ENCODE measurements around the gene UBR3.

The UBR3 gene

DNA sequence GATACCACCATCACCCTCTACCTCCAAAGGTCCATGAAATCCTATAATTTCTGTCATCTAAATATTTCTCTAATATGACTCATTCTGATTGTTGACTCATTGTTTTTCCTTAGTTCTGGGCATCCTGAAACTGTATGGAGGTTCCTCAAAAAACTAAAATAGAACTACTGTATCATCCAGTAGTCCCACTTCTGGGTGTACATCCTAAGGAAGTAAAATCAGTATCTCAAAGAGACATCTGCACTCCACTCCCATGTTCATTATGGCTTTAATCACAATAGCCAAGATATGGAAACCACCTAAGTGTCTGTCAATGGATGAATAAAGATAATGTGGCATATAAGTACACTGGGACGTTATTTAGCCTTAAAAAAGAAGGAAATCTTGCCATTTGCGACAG lies 224.9 kb downstream of the UBR3 start:
- H3K4me1 ChIP-seq (ENCODE audit: control insufficient read depth, insufficient read depth, low read length), result no peaks in the 10 kb centered on the region
- H3K27me3 ChIP-seq (ENCODE audit: control insufficient read depth, insufficient read depth, low read length), result no peaks in the 10 kb centered on the region
- H3K36me3 ChIP-seq (ENCODE audit: control insufficient read depth, insufficient read depth, low read length), result no peaks in the 10 kb centered on the region
- H3K9ac ChIP-seq (ENCODE audit: low read length), result no peak overlapping the region
- no peak overlapping the region for H3K4me3 ChIP-seq (ENCODE audit: low read length)
- no peak overlapping the region for H3K27ac ChIP-seq (ENCODE audit: low read depth, low read length)

DNA sequence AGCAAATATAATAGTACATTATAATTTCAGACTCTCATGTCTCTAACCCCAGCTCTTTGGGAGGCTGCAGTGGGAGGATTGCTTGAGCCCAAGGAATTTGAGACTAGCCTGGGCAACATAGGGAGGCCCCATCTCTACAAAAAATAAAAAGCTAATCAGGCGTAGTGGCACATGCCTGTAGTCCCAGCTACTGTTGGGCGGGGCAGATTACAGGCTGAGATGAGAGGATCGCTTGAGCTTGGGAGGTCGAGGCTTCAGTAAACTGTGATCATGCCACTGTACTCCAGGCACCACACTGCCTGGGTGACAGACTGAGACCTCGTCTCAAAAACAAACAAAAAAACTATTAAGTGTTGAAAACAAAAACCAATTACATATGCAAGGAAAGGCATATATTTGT lies 227.7 kb downstream of the UBR3 start:
- Histone ChIP-seq H3K9ac (ENCODE audit: low read length) (no peak overlapping the region), H3K27ac (ENCODE audit: low read depth, low read length) (no peak overlapping the region), H3K4me1 (ENCODE audit: control insufficient read depth, insufficient read depth, low read length) (no peaks in the 10 kb centered on the region), H3K36me3 (ENCODE audit: control insufficient read depth, insufficient read depth, low read length) (peaks cover 2% of the 10 kb centered on the region), H3K4me3 (ENCODE audit: low read length) (no peak overlapping the region), H3K27me3 (ENCODE audit: control insufficient read depth, insufficient read depth, low read length) (no peaks in the 10 kb centered on the region)

GRCh38 chr2:170056900-170057299 lies 229.6 kb downstream of the UBR3 start:
- Histone ChIP-seq H3K27ac (ENCODE audit: low read depth, low read length) (no peak overlapping the region), H3K4me3 (ENCODE audit: low read length) (no peak overlapping the region), H3K36me3 (ENCODE audit: control insufficient read depth, insufficient read depth, low read length) (peaks cover 2% of the 10 kb centered on the region), H3K4me1 (ENCODE audit: control insufficient read depth, insufficient read depth, low read length) (no peaks in the 10 kb centered on the region), H3K27me3 (ENCODE audit: control insufficient read depth, insufficient read depth, low read length) (no peaks in the 10 kb centered on the region), H3K9ac (ENCODE audit: low read length) (no peak overlapping the region)

- Histone ChIP-seq H3K9ac (ENCODE audit: low read length) (no peak overlapping the region), H3K36me3 (ENCODE audit: control insufficient read depth, insufficient read depth, low read length) (no peaks in the 10 kb centered on the region), H3K4me1 (ENCODE audit: control insufficient read depth, insufficient read depth, low read length) (no peaks in the 10 kb centered on the region), H3K27ac (ENCODE audit: low read depth, low read length) (no peak overlapping the region), H3K27me3 (ENCODE audit: control insufficient read depth, insufficient read depth, low read length) (no peaks in the 10 kb centered on the region), H3K4me3 (ENCODE audit: low read length) (no peak overlapping the region)
Measured at GRCh38 chr2:170063456-170064235, 236.4 kb downstream of the UBR3 start.

DNA sequence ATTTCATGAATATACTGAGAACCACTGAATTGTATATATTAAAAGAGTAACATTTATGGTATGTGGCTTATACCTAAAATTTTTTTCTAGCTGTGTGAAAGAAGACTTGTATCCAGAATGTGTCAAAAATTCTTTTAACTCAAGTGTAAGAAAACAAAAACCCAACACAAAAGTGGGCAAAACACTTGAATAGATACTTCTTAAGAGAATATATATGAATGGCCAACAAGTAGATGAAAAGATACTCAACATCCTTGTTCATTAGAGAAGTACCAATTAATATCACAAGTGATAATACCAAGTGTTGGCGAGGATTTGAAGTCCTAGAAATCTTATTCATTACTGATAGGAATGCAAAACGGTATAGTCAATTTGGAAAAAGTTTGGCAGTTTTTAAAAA lies 243.5 kb downstream of the UBR3 start:
- Histone ChIP-seq H3K36me3 (ENCODE audit: control insufficient read depth, insufficient read depth, low read length) (no peaks in the 10 kb centered on the region), H3K27me3 (ENCODE audit: control insufficient read depth, insufficient read depth, low read length) (no peaks in the 10 kb centered on the region), H3K9ac (ENCODE audit: low read length) (no peak overlapping the region), H3K4me1 (ENCODE audit: control insufficient read depth, insufficient read depth, low read length) (no peaks in the 10 kb centered on the region), H3K4me3 (ENCODE audit: low read length) (no peak overlapping the region), H3K27ac (ENCODE audit: low read depth, low read length) (no peak overlapping the region)

- no peaks in the 10 kb centered on the region for H3K36me3 ChIP-seq (ENCODE audit: control insufficient read depth, insufficient read depth, low read length)
- H3K27ac ChIP-seq (ENCODE audit: low read depth, low read length), result no peak overlapping the region
- no peaks in the 10 kb centered on the region for H3K27me3 ChIP-seq (ENCODE audit: control insufficient read depth, insufficient read depth, low read length)
- no peaks in the 10 kb centered on the region for H3K4me1 ChIP-seq (ENCODE audit: control insufficient read depth, insufficient read depth, low read length)
- no peak overlapping the region for H3K9ac ChIP-seq (ENCODE audit: low read length)
- no peak overlapping the region for H3K4me3 ChIP-seq (ENCODE audit: low read length)
Measured at GRCh38 chr2:170073288-170073687, 246.0 kb downstream of the UBR3 start.

DNA sequence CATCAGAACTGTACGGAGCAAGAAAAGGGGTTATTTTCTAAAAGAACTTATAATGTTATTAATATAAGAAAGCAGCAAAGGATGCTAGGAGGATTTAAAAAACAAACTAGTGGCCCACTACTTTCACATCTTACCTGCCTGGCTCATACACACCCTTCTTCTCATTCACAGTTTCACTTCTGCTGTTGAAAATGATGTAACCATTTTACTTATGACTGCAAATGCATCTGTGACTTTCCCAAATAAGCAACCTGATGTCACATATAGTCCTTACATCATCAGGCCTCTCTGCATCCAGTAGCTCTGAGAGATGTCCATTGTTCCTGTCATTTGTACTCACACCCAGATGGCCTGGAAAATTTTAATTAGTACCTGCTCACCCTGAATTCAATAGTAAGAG lies 248.9 kb downstream of the UBR3 start:
- Histone ChIP-seq H3K4me1 (ENCODE audit: control insufficient read depth, insufficient read depth, low read length) (no peaks in the 10 kb centered on the region), H3K27ac (ENCODE audit: low read depth, low read length) (no peak overlapping the region), H3K36me3 (ENCODE audit: control insufficient read depth, insufficient read depth, low read length) (no peaks in the 10 kb centered on the region), H3K9ac (ENCODE audit: low read length) (no peak overlapping the region), H3K27me3 (ENCODE audit: control insufficient read depth, insufficient read depth, low read length) (no peaks in the 10 kb centered on the region), H3K4me3 (ENCODE audit: low read length) (no peak overlapping the region)

- Histone ChIP-seq H3K4me3 (ENCODE audit: low read length) (no peak overlapping the region), H3K27me3 (ENCODE audit: control insufficient read depth, insufficient read depth, low read length) (no peaks in the 10 kb centered on the region), H3K4me1 (ENCODE audit: control insufficient read depth, insufficient read depth, low read length) (no peaks in the 10 kb centered on the region), H3K9ac (ENCODE audit: low read length) (no peak overlapping the region), H3K36me3 (ENCODE audit: control insufficient read depth, insufficient read depth, low read length) (no peaks in the 10 kb centered on the region), H3K27ac (ENCODE audit: low read depth, low read length) (no peak overlapping the region)
Measured at GRCh38 chr2:170077830-170078569, 250.7 kb downstream of the UBR3 start.

- H3K9ac ChIP-seq (ENCODE audit: low read length), result no peak overlapping the region
Measured at GRCh38 chr2:170084820-170085491, 257.7 kb downstream of the UBR3 start.

DNA sequence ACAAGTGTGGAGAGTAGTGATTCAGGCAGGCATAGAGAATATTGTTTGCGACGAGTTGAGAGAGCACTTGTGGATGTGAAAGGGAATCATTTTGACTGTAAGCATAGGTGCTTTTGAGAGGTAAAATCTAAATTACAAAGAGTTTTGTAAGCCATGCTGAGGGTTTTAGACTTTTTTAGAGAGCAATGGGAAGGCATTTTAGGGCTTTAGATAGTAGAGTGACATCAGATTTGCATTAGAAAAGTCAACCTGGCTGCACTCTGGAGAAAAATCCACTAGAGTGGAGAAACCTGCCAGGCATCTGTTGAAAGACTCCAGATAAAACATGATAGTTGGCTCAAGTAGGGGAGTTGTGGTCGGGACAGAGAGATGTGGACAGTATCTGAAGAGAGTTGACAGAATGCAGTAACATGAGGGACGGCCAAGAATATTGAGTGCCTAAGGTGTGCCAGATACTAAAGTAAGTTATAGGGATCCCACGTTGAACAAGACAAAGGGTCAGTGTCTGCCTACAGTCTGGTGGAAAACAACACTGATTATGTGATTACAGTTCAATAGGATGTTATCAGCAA lies 258.9 kb downstream of the UBR3 start:
- Histone ChIP-seq H3K36me3 (ENCODE audit: control insufficient read depth, insufficient read depth, low read length) (peaks cover 2% of the 10 kb centered on the region), H3K9ac (ENCODE audit: low read length) (no peak overlapping the region), H3K4me3 (ENCODE audit: low read length) (no peak overlapping the region), H3K27ac (ENCODE audit: low read depth, low read length) (no peak overlapping the region), H3K27me3 (ENCODE audit: control insufficient read depth, insufficient read depth, low read length) (no peaks in the 10 kb centered on the region), H3K4me1 (ENCODE audit: control insufficient read depth, insufficient read depth, low read length) (no peaks in the 10 kb centered on the region)

More at GRCh38 chr2:170084820-170085491, 257.7 kb downstream of the UBR3 start:
- H3K4me3 ChIP-seq (ENCODE audit: low read length), result no peak overlapping the region
- no peak overlapping the region for H3K27ac ChIP-seq (ENCODE audit: low read depth, low read length)
- H3K27me3 ChIP-seq (ENCODE audit: control insufficient read depth, insufficient read depth, low read length), result no peaks in the 10 kb centered on the region
- no peaks in the 10 kb centered on the region for H3K4me1 ChIP-seq (ENCODE audit: control insufficient read depth, insufficient read depth, low read length)
- peaks cover 2% of the 10 kb centered on the region for H3K36me3 ChIP-seq (ENCODE audit: control insufficient read depth, insufficient read depth, low read length)

DNA sequence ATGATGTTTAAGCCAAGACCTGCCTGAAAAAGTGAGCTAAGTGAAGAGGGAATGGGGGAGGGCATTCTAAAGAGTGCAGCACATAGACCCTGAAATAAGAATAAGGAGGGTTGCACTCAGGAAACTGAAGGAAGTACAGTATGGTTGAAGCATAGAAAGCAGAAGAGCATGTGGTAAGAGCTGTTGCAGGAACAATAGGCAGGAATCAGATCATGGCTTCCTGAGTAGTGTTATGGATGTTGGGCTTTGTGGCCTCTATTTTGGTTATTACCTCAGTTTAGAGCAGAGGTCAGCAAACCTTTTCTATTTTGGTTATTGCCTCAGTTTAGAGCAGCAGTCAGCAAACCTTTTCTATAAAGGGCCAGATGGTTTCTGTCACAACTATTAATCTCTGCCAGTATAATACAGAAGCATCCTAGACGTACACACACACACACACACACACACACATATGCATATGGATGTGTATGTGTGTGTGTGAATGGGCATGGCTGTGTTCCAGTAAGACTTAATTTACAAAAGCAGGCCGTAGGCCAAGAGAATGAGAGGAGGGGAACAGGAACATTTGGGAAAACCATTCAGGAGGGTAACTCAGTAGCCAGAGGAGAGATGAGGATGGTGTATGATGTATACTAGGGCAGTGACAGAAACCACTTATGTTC lies 259.6 kb downstream of the UBR3 start:
- Histone ChIP-seq H3K27ac (ENCODE audit: low read depth, low read length) (no peak overlapping the region), H3K36me3 (ENCODE audit: control insufficient read depth, insufficient read depth, low read length) (peaks cover 2% of the 10 kb centered on the region), H3K4me1 (ENCODE audit: control insufficient read depth, insufficient read depth, low read length) (no peaks in the 10 kb centered on the region), H3K9ac (ENCODE audit: low read length) (no peak overlapping the region), H3K27me3 (ENCODE audit: control insufficient read depth, insufficient read depth, low read length) (no peaks in the 10 kb centered on the region), H3K4me3 (ENCODE audit: low read length) (no peak overlapping the region)

GRCh38 chr2:170087413-170087793 lies 260.1 kb downstream of the UBR3 start:
- H3K4me1 ChIP-seq (ENCODE audit: control insufficient read depth, insufficient read depth, low read length), result no peaks in the 10 kb centered on the region
- H3K4me3 ChIP-seq (ENCODE audit: low read length), result no peak overlapping the region
- no peaks in the 10 kb centered on the region for H3K27me3 ChIP-seq (ENCODE audit: control insufficient read depth, insufficient read depth, low read length)
- H3K9ac ChIP-seq (ENCODE audit: low read length), result no peak overlapping the region
- H3K36me3 ChIP-seq (ENCODE audit: control insufficient read depth, insufficient read depth, low read length), result peaks cover 2% of the 10 kb centered on the region
- no peak overlapping the region for H3K27ac ChIP-seq (ENCODE audit: low read depth, low read length)

Data from rectal smooth muscle tissue (tissue), 1 donor.